ENCODE data around the gene RIC1.
"Not testable (repeated sequence)": the region's sequence is repeated elsewhere in the genome, so short reads cannot be mapped to it uniquely, and the experiment has no call there.

The RIC1 gene

DNA sequence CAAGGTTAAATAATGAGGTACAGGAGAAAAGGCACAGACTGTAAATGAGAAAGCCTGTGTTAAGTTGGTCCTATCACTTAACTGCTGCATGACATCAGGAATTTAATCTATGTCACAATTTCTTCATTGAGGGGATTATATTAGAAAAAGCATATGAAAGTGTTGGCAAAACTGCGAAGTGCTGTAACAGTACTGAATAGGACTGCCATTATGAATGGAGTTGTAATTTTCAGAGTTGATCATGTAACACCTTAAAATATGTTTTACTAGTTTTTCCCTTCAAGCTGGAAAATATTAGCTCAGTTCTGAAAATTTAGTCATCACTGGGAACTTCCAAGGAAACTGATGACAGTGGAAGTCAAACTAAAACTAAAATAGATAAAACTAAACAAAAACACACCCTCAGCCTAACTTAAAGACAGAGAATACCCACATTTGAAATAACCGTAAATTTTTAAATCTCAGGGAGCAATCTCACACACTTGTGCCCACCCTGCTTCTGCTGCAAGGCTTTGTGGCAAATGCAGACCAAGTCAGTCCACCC is 158.9 kb downstream of the RIC1 start:
- no peak for DNase-seq (ENCODE audit: low read depth)

DNA sequence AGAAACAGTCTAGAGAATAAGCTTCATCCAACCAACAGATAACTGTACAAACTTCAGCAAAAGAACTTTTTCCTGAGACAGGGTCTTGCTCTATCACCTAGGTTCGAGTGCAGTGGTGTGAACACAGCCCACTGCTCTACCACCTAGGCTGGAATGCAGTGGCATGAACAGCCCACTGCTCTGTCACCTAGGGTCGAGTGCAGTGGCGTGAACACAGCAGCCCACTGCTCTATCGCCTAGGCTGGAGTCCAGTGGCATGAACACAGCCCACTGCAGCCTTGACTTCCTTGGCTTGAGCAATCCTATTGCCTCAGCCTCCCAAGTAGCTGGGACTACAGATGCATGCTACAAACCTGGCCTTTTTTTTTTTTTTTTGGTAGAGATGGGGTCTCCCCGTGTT is 160.6 kb downstream of the RIC1 start:
- DNase-seq (ENCODE audit: low read depth), result no peak

DNA sequence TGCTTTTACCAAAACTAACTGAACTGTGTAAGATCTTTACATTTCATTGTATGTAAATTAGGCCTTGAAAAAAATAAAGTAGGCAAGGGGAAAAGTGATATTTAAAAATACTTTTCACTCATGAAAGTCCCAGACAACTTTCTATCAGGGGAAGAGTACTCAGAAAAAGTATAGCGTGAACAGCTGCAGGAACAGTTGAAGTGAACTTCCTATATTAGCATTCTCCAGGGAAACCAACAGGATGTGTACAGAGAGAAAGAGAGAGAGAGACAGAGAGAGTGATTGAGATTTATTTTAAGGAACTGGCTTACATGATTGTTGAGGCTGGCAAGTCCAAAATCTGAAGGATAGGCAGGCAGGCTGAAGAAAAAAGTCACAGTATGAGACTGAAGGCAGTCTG is 162.0 kb downstream of the RIC1 start:
- no peak for DNase-seq (ENCODE audit: low read depth)

DNA sequence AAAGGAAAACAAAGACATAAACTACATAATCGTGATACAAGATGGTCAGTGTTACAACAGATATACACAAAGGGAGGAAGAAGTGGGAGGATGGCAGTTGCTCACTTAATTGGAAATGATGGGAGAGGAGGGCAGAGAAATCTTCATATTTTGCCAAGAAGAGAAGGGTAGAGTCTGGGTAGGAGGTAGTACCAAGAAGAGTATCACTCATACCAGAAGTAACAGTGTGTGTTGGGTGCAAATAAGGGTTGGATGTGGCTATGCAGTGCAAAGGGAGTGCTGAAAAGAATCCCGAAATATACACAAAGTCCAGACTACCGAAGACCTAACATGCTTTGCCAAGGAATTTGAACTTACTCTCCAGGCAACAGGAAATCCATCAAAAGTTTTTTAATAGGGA is 163.0 kb downstream of the RIC1 start:
- no peak for DNase-seq (ENCODE audit: low read depth)

DNA sequence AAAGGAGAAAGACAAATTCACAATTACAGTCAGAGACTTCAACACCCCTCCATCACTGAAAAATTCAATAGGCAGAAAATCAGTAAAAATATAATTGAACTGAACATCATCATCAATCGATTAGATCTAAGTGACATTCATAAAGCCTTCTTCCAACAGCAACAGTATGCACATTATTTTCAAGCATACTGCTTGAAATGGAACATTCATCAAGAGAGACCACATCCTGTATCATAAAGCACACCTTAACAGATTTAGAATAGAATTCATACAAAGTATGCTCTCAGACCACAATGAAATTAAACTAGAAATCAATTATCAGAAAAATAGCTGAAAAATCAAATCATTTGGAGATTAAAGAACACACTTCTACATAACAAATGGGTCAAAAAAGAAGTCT is 164.9 kb downstream of the RIC1 start:
- DNase-seq (ENCODE audit: low read depth), result no peak

DNA sequence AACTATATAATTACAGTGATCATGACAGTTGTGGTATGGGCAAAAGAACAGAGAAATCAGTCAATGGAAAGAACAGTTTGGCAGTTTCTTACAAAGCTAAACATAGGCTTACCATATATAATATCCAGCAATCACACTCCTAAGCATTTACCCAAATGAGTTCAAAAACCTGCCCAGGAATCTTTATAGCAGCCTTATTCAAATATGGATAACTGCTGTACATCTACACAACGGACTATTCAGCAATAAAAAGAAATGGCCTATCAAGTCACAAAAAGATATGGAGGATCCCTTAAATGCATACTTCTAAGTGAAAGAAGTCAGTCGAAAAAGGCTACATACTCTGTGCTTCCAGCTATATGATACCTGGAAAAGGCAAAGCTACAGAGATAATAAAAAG is 167.4 kb downstream of the RIC1 start:
- no peak for DNase-seq (ENCODE audit: low read depth)

DNA sequence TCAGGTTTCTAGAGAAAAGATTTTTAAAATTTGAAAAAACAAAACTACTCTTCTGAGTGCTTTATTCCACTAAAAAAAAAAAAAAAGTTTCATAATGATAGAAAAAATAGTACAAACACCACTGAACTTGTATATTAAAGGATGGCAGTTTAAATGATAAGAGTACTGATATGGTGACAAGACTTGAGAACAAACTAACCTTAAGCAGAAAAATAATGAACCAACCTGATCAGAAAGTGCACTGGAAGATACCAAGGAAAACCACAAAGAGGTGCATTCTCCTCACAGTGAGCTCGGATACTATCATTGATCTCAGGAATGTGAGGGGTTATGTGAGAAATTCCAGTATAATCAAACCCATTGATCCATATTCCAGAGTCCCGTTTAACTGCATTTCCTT is 169.7 kb downstream of the RIC1 start:
- DNase-seq (ENCODE audit: low read depth), result no peak

DNA sequence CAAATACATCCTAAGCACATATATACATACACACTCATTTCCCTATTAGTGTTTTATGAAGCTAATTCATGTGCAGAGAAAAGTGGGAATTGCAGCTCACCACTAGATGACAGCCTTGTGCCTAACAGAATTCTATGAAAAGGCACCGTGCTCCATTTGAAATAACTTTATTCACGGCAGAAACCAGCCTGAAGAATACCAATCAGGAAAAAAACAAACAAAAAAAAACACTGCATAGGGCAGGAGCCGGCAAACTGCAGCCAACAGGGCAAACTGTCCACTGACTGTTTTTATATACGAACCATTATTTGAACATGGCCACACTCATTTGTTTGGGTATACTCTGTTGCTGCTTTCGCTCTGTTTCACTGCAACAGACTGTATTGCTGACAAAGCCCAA is 170.4 kb downstream of the RIC1 start:
- no peak for DNase-seq (ENCODE audit: low read depth)

DNA sequence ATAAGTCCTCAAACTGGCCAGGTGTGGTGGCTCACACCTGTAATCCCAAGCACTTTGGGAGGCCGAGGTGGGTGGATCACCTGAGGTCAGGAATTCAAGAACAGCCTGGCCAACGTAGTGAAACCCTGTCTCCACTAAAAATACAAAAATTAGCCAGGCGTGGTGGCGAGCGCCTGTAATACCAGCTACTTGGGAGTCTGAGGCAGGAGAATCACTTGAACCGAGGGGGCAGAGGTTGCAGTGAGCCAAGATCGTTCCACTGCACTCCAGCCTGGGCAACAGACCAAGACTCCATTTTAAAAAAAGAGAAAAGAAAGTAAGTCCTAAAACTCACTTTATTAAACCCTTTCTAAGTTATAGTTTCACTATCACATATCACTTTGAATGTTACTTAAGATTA is 171.5 kb downstream of the RIC1 start:
- not testable (repeated sequence) for DNase-seq (ENCODE audit: low read depth)

DNA sequence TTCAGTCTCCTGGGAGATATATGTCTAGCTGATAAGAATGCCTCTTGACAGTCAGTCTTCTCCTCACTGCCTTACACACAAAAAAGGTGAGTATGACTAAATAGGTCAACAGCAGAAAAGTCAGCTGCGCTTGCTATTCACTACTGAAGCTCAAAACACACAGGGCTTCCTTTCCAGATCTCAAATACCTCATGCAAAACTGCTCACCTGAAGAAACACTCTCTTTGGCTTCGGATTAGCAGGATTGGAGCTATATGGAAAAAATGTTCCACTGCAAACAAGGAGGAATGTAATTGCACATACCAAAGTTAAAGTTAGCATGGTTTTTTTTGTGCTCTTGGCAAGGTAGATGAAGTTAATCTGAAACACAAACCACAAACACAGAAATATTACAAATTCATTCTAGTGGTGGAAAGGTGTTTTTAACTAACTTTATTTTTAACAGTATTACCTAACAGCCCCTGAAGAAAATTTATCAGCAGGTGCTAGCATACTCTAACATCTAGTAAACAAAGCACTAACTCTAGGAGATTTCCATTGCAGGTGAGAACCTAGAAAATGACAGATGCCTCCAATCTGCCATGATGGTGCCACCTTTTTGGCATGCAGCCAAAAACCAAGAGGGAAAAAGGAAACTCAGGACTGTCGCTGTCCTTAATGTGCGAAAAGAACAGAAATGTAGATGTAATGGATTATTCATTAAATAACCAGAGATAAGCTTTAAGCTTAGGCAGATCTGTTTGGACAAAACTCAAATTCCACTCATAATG is 172.2 kb downstream of the RIC1 start:
- no peak for DNase-seq (ENCODE audit: low read depth)

DNA sequence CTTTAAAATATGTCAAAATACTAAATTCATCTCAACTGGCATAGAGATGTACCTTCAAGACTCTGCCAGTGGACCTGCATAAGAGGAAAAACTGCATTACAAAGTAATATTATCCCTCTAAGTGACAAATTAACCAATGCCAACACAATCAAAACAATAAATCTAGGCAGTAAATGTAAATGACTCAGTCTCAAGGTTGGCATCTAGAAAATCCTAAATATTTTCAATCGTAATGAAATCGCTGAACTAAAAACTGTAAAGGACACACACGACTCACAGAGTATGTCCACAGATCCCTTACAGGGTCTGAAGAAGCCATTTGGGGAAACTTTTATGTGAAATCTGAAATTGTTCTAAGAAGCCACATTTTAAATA is 172.8 kb downstream of the RIC1 start:
- no peak for DNase-seq (ENCODE audit: low read depth)

DNA sequence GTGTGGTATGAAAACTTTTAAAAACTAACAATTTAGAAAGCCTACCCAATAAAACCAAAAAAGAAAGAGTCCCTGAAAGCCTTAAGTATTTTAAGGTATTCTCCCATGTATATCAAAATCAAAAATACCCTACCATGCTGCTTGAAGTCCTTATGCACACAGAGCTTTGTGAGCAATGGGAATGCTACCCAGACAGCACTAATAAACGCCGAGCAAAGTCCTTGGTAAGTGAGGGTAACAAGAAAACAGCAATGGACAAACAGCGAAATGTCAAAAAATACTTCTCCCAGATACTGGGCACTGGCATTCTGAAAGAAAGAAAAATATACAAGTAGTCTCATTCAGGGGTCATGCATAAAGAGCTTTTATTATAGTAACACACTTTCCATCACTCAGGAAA is 176.6 kb downstream of the RIC1 start:
- no peak for DNase-seq (ENCODE audit: low read depth)

DNA sequence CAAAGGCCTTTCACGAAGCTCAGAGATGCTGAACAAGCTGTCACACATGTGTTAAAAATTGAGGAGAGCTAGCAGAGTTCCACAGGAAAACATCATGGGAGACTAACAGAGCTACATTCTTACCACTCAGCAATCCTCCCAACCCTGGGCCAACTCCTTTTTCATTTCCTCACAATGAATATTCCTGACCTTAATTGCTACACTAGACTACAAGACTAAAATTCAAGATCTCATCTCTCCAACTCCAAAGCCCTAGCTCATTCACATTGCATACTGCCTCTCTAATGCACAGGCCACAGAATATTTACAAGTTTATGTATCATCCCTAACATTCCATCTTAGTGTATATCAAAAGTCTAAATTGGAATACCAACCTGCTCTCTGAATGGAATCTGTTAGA is 182.8 kb downstream of the RIC1 start:
- DNase-seq (ENCODE audit: low read depth), result no peak

DNA sequence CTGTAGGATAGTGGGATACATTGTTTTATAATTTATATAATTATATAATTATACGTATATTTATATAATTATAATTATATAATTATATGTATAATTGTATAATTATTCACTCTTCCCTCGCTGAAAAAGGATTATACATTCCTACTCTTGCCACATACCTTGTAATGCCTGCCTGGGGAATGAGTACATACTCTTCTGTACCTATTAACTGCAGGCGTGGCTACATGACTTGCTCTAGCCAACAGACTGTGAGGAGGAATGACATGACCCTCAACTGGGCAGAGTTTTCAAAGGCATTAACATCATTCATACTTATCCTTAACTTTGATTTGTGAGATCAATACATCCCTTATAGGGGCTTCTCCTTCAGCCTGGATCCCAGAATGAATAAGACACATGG is 184.9 kb downstream of the RIC1 start:
- no peak for DNase-seq (ENCODE audit: low read depth)

DNA sequence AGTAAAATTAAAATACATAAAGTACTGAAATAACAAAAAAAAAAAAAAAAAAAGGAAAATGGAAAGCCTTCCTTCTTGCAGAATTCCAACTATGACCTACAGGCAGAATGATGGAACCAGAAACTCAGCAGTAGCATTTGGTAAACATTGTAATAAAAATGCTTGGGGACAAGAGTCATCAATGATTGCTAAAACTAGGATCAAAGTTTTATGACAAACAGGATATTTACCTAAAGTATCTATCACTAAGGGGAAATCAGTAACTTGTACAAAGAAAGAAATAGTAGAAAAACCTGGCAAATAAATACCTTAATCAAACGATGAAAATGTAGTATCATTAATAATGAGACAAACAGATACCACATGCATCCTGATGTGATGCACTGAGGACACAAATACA is 186.6 kb downstream of the RIC1 start:
- no peak for DNase-seq (ENCODE audit: low read depth)

DNA sequence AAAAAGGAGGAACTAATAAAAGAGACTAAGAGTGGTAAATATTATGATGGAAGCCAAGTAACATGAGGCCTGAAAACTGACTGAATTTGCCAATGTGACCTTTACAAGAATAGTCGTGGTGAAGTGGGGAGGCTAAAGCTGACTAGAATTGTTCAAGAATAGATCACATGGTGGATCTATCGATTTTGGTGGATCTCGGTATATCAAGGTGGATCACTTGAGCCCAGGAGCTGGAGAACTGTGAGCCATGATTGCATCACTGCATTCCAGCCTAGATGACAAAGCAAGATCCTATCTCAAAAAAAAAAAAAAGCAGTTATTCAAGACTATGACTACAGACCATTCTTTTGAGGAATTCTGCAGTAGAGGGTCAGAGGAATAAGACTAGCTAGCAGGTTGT is 189.0 kb downstream of the RIC1 start:
- DNase-seq (ENCODE audit: low read depth), result no peak

DNA sequence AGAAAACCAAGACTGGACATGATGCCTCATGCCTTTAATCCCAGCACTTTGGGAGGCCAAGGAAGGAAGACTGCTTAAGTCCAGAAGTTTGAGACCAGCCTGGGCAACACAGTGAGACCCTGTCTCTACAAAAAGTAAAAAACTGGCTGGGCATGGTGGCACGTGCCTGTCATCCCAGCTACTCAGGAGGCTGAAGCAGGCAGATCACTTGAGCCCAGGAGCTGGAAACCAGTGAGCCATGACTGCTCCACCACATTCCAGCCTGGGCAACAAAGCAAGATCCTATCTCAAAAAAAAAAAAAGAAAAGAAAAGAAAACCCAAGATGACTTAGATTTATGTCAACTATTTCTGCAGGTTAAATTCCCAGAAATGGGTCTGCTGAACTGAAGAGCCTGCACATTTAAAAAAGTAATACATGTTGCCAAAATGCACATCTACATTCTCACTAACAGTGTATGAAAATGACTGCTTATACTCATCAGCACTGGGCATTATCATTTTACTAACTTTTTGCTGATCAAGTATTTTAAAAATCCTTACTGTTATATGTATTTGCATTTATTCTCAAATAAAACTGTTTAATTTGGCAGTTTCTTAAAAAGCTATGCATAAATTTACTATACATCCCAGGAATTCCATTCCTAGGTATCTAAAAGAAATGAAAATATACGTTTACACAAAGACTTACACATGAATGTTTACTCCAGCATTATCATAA is 189.7 kb downstream of the RIC1 start:
- no peak for DNase-seq (ENCODE audit: low read depth)

DNA sequence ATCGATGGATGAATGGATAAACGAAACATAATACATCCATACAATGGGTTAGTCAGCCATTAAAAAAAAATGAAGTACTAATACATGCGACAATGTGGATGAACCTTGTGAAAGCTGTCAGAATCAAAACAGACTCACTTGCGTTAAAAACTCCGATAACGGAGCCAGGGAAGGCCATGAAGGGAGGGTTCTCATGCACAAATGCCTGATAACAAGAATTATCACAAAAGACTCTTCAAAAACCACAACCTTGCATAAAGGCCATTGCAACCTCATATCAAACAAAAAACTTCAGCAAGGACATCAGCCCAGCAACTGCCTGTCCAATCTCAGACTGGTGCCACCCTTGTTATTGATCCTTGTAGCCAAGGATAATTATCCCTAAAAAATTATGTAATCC is 190.3 kb downstream of the RIC1 start:
- DNase-seq (ENCODE audit: low read depth), result no peak

DNA sequence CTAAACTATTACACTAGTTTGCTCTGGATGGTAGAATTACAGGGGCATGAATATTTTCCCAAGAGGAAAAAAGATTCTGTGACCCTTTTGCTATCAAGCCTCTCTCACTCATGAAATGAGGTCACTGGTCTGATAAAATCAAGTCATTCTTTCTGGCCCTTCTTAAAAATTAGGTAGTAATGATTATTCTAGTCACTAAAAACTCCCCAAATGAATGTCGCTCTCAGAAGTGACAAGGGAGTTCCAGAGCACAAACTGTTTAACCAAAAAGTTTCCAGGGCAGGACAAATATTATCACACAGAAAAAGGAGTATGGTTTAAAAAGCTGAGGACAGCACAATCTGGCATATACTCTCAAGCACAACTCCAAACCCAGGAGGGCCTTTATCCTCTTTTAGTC is 191.5 kb downstream of the RIC1 start:
- no peak for DNase-seq (ENCODE audit: low read depth)

DNA sequence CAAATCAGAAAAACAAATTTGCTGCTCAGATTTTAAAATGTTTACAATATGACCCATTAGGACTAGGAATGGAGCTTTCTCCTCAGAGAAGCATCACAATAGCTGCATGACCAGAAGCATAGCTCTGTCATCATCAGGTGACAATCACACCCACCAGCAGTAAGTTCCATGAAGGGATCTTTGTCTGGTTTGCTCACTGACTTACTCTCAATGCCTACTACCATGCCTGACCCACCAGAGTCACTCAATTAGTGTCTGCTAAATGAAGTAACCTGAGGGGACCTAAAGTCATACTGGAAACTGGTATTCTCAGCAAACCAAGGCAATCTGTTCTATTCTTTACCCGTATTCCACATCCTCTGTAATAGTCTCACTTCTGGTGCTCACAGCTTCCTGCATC is 196.3 kb downstream of the RIC1 start:
- no peak for DNase-seq (ENCODE audit: low read depth)

Data from T follicular helper cell (primary cell).